DMS79 (cell line): ENCODE data around the gene MYL9.

Experiments used
- DNase-seq: peaks from one replicate; lab custom pipeline; 2025; lab: John Stamatoyannopoulos, UW

The MYL9 gene

DNA sequence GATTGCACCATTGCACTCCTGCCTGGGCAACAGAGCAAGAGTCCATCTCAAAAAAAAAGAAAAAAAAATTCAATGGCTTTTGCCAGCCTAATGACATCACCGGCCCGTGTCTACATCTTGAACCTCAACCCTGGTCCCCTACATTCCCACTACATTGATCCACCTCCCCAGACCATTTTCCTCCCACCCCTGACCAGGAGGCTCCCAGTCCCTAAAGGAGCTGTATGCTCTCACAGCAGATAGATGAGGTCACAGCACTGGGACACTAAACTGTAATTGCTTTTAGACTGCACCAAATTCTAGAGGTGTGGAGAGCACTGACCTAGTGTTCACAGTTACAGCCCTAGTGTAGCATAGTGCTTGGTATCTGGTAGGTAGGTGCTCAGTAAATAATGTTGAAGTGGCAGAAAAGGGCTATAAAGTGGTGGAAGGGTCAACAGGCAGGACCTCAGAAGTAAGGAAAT, 42.7 kb downstream of the MYL9 start:
- DNase-seq: no peak

GRCh38 chr20:36585410-36586125, 44.2 kb downstream of the MYL9 start:
- DNase-seq: peak; percentile 36

DNA sequence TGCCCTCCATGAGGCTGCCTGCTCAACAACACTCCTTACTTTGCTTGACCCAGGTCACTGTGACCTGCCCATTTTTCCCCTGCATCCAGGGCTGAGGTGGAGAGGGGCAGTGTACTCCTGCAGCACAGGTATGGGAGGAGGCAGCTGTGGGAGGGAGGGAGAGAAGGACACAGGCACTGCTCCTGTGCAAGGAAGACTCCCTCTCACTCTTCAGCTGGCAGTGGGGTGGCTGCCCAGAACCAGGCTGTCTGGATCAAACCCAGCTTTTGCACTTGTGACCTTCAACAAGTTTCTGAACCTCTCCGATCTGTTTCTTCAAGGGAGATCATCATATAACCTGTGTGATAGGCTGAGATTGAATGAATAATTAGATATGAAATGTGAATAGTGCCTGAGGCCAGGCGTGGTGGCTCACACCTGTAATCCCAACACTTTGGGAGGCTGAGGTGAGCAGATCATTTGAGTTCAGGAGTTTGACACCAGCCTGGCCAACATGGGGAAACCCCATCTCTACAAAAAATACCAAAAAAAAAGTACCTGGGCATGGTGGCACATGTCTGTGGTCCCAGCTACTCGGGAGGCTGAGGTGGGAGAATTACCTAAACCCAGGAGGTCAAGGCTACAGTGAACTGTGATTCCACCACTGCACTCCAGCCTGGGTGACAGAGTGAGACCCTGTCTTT, 46.2 kb downstream of the MYL9 start:
- no peak for DNase-seq

DNA sequence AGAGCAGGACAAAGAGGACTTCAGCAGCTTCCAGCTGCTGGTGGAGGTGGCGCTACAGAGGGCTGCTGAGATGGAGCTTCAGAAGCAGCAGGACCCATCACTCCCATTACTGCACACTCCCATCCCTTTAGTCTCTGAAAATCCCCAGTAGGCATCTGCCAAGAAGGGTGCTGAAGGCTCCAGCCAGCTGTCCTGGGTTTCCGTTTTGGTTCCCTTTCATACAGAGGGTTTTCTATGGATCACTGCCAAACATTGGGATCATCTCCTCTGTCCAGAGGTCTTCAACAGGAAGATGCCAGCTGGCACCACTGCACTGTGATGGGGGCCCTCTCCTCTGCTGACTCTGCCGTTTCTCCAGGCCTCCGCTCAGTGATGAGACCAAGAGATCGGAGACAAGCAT, 50.0 kb downstream of the MYL9 start:
- no peak for DNase-seq

- no peak for DNase-seq
Observed at GRCh38 chr20:36591854-36592641, 50.7 kb downstream of the MYL9 start.

- DNase-seq: no peak
Observed at GRCh38 chr20:36593347-36593929, 52.1 kb downstream of the MYL9 start.

DNA sequence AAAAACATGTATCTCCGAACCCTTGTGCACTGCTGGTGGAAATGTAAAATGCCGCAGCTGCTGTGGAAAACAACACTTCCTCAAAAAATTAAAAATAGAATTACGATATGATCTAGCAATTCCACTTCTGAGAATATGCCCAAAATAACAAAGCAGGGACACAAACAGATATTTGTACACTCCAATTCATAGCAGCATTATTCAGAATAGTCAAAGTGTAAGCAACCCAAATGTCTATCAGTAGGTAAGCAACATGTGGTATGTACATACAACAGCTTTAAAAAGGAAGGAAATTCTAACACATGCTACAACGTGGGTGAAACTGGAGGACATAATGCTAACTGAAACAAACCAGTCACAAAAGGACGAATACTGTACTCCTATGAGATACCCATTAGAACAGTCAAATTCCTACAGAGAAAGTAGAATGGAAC, 58.6 kb downstream of the MYL9 start:
- no peak for DNase-seq
